CD4-positive, alpha-beta T cell (primary cell): ENCODE results near the gene DDX54. TPM values are rescaled to one million over a fixed set of nuclear protein-coding genes. Genes with fewer than 3 reads are reported as not detected.

Source experiments
- ATAC-seq: fragments of 200-7000 bp; cut with Tn5 transposase; one replicate; pipeline ENCODE4 v1.10.0; 2022; ENCODE audit warnings: mild to moderate bottlenecking; ENCODE audit not compliant: poor library complexity
- CTCF ChIA-PET: fragments of 350-600 bp; sonication (Branson Sonifier 250); formaldehyde crosslinking; loops from one replicate; lab custom pipeline; 2021; ENCODE audit warnings: antibody characterized with exemption, inconsistent platforms; lab: Charles Lee
- POLR2A ChIA-PET: fragments of 350-600 bp; sonication (Branson Sonifier 250); formaldehyde crosslinking; loops from one replicate; lab custom pipeline; 2021; ENCODE audit warnings: antibody characterized with exemption, inconsistent platforms; lab: Charles Lee
- DNase-seq, 14 experiments: peaks; one replicate each; pipeline ENCODE4 v3.0.0-alpha.2; 2013 to 2020; ENCODE audit warnings: mixed read lengths in 2 of 14
- H3K27ac ChIP-seq, 2 donors: one replicate each; pipeline versions ENCODE4 v1.5.1 to v1.7.0; 2013; ENCODE audit warnings: low read length in 2 of 2, low read depth in 1 of 2, mild to moderate bottlenecking in 1 of 2
- H3K27me3 ChIP-seq, 2 experiments: 1 replicate in 1 of 2; 2 replicates in 1 of 2; pipeline versions ENCODE4 v1.6.1 to v1.7.0; 2013; ENCODE audit warnings: low read length in 2 of 2, control low read depth in 1 of 2, mild to moderate bottlenecking in 1 of 2, moderate library complexity in 1 of 2; ENCODE audit not compliant: insufficient read depth in 2 of 2, control insufficient read depth in 1 of 2
- H3K36me3 ChIP-seq: one replicate; pipeline ENCODE4 v1.6.1; 2013; ENCODE audit warnings: low read length, control low read depth; ENCODE audit not compliant: insufficient read depth
- H3K4me1 ChIP-seq: one replicate; pipeline ENCODE4 v1.6.1; 2013; ENCODE audit warnings: low read length, control low read depth; ENCODE audit not compliant: insufficient read depth
- H3K4me3 ChIP-seq: one replicate; pipeline ENCODE4 v1.5.1; 2013; ENCODE audit warnings: mild to moderate bottlenecking, low read length, moderate library complexity
- H3K9me3 ChIP-seq, 2 experiments: 1 replicate in 1 of 2; 2 replicates in 1 of 2; pipeline versions ENCODE4 v1.6.1 to v1.7.0; 2013; ENCODE audit warnings: low read length in 2 of 2, mild to moderate bottlenecking in 2 of 2, control low read depth in 1 of 2, moderate library complexity in 1 of 2; ENCODE audit not compliant: control insufficient read depth in 1 of 2, insufficient read depth in 1 of 2
- H3K27ac Mint-ChIP-seq: one replicate; pipeline ENCODE4 v1.8.0; 2020; ENCODE audit warnings: mixed read lengths
- H3K27me3 Mint-ChIP-seq: one replicate; pipeline ENCODE4 v1.8.0; 2021; ENCODE audit warnings: mixed read lengths
- H3K36me3 Mint-ChIP-seq: one replicate; pipeline ENCODE4 v1.8.0; 2021; ENCODE audit warnings: low read depth, mixed read lengths
- H3K4me1 Mint-ChIP-seq: one replicate; pipeline ENCODE4 v1.8.0; 2021; ENCODE audit warnings: low read depth, mixed read lengths
- H3K4me3 Mint-ChIP-seq: one replicate; pipeline ENCODE4 v1.8.0; 2020; ENCODE audit warnings: mild to moderate bottlenecking, mixed read lengths
- H3K9me3 Mint-ChIP-seq: one replicate; pipeline ENCODE4 v1.8.0; 2020; ENCODE audit warnings: mixed read lengths
- intact Hi-C, 2 experiments: fragments of 100-400 bp; cut with DNase I in 1 of 2; cut with micrococcal nuclease in 1 of 2; formaldehyde crosslinking; loops; one replicate each; pipeline versions ENCODE4 v1.15.1 to v1.9.0; 2023 to 2025; cut with DNase I, micrococcal nuclease
- total RNA-seq, 174 experiments: library from RNA in 2 of 174; stranded (reverse) in 2 of 174; gene quantifications; one replicate each; pipeline ENCODE4 v1.2.3 and lab custom pipeline; 2021 to 2026
- TF ChIP-seq, protein P1 (sequence below): fragments of 200-600 bp; IDR thresholded peaks from one replicate; pipeline ENCODE4 v1.8.0; 2022; ENCODE audit warnings: antibody characterized with exemption, mild to moderate bottlenecking

DDX54 gene
- total RNA-seq, 2 experiments from 2014 or later = 56.8 to 61.1 TPM

GRCh38 chr12:113146999-113147398, 38.3 kb downstream of the DDX54 start:
- peaks cover 0 to 2% of the 10 kb centered on the region in 2 experiments for H3K27me3 ChIP-seq
- Mint-ChIP-seq H3K36me3 (no peaks in the 10 kb centered on the region), H3K9me3 (peaks cover 4% of the 10 kb centered on the region), H3K4me1 (peaks cover 2% of the 10 kb centered on the region), H3K4me3 (no peak overlapping the region), H3K27me3 (no peaks in the 10 kb centered on the region), H3K27ac (no peak overlapping the region)
- H3K27ac ChIP-seq = no peak overlapping the region
- no peak for DNase-seq
- peaks cover 0 to 5% of the 10 kb centered on the region in 2 experiments for H3K9me3 ChIP-seq
- ATAC-seq = no peak
- TF ChIP-seq, protein P1, sequence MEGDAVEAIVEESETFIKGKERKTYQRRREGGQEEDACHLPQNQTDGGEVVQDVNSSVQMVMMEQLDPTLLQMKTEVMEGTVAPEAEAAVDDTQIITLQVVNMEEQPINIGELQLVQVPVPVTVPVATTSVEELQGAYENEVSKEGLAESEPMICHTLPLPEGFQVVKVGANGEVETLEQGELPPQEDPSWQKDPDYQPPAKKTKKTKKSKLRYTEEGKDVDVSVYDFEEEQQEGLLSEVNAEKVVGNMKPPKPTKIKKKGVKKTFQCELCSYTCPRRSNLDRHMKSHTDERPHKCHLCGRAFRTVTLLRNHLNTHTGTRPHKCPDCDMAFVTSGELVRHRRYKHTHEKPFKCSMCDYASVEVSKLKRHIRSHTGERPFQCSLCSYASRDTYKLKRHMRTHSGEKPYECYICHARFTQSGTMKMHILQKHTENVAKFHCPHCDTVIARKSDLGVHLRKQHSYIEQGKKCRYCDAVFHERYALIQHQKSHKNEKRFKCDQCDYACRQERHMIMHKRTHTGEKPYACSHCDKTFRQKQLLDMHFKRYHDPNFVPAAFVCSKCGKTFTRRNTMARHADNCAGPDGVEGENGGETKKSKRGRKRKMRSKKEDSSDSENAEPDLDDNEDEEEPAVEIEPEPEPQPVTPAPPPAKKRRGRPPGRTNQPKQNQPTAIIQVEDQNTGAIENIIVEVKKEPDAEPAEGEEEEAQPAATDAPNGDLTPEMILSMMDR = no peak
- no peaks in the 10 kb centered on the region for H3K36me3 ChIP-seq
- intact Hi-C loops = no loop called here
- ChIA-PET POLR2A (no interaction called here), CTCF (no interaction called here)
- H3K4me3 ChIP-seq = no peak overlapping the region
- peaks cover 2% of the 10 kb centered on the region for H3K4me1 ChIP-seq

- POLR2A ChIA-PET = no interaction called here
- intact Hi-C loops = no loop called here
- ATAC-seq = no peak
- H3K9me3 ChIP-seq = peaks cover 0 to 5% of the 10 kb centered on the region in 2 experiments
- TF ChIP-seq, protein P1 = no peak
- H3K27ac ChIP-seq = no peak overlapping the region
- no peak overlapping the region for H3K27ac Mint-ChIP-seq
- H3K4me3 Mint-ChIP-seq = no peak overlapping the region
- H3K9me3 Mint-ChIP-seq = peaks cover 4% of the 10 kb centered on the region
- peaks cover 0 to 2% of the 10 kb centered on the region in 2 experiments for H3K27me3 ChIP-seq
- no peaks in the 10 kb centered on the region for H3K4me1 Mint-ChIP-seq
- no peak for DNase-seq
- H3K4me1 ChIP-seq = peaks cover 4% of the 10 kb centered on the region
- no peak overlapping the region for H3K4me3 ChIP-seq
- CTCF ChIA-PET = no interaction called here
- H3K36me3 Mint-ChIP-seq = no peaks in the 10 kb centered on the region
- H3K36me3 ChIP-seq = no peaks in the 10 kb centered on the region
- H3K27me3 Mint-ChIP-seq = no peaks in the 10 kb centered on the region
Observed at GRCh38 chr12:113145720-113146551, 39.3 kb downstream of the DDX54 start.

- no peak overlapping the region for H3K27ac Mint-ChIP-seq
- H3K9me3 ChIP-seq = peaks cover 0 to 5% of the 10 kb centered on the region in 2 experiments
- POLR2A ChIA-PET = no interaction called here
- CTCF ChIA-PET = no interaction called here
- no peak overlapping the region for H3K4me3 ChIP-seq
- no peak overlapping the region for H3K4me3 Mint-ChIP-seq
- ATAC-seq = no peak
- H3K27ac ChIP-seq = no peak overlapping the region
- no peak for DNase-seq
- TF ChIP-seq, protein P1 = no peak
- H3K27me3 ChIP-seq = no peaks in the 10 kb centered on the region
- peaks cover 4% of the 10 kb centered on the region for H3K9me3 Mint-ChIP-seq
- no peaks in the 10 kb centered on the region for H3K36me3 Mint-ChIP-seq
- H3K27me3 Mint-ChIP-seq = no peaks in the 10 kb centered on the region
- intact Hi-C loops = no loop called here
- peaks cover 4% of the 10 kb centered on the region for H3K4me1 ChIP-seq
- no peaks in the 10 kb centered on the region for H3K4me1 Mint-ChIP-seq
- H3K36me3 ChIP-seq = no peaks in the 10 kb centered on the region
Observed at GRCh38 chr12:113144806-113145205, 40.5 kb downstream of the DDX54 start.
